HG02970 (cell line): Measurements from ENCODE around the gene DNAJB8.

Experiments
- ATAC-seq: cut with Tn5 transposase; IDR thresholded peaks from one replicate; pipeline ENCODE4 v1.9.1; 2021; ENCODE audit warnings: mild to moderate bottlenecking, moderate library complexity, moderate number of reproducible peaks; ENCODE audit not compliant: unreplicated experiment, low FRiP score

The DNAJB8 gene

DNA sequence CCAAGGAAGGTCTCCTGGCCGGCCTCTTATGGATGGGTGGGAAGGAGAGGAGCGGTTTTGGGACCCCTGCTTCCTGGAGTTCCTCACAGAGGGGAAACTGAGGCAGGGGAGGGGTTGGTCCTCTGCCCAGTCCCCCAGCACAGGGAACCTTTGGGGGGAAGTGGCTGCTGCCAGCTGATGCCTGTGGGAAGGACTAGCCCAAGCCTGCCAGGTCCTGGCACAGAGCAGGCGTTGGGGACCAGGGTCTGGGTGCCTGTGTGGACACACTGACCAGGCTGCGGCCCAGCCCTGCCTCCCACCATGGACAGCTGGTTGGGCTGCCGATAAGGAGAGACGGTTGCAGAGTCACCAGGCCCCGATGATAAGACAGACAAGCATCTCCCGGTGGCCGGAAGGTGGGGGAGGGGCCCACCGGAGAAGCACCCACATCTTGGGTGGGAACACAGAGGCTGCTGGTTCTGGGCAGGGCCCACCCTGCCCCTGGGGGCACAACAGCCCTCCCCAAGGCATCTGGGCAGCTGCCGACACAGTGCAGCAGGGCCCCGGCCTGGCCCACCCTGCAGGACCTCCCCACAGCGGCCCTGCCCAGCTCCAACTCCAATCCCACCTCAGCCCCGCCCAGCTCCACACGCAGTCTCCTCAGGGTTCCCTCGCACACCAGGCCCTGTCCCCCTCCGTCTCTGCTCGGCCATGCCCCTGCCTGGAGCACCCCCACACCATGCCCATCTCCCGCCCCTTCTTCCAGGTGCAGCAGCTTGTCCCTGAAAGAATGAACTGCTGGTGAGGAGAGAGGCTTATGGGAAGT lies 50.7 kb downstream of the DNAJB8 start:
- no peak for ATAC-seq

DNA sequence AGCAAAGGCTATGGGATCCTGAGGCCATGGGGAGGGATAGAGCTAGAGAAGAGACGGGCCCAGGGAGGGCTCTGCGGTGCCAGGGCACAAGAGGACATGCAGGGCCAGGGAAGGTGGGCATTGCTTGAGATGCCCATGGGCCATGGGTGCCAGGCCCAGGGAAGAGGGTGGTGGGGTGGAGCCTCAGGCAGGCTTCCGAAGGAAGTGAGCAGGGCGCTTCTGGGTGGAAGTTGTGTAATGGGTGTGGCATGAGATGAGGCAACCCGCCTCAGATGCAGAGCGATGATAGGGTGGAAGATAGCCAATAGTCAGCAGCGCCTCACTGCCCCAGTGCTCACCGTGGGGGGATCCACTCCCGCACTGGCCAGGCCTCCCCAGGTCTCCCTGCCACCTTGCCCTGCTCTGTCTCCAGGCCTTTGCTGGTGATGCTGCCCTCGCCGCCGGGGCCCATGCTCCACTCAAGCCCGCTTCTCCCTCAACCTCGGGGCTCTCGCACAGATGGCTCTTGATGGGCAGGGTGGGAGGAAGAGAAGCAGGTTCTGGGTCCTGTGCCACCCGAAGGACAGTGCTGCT lies 51.4 kb downstream of the DNAJB8 start:
- no peak for ATAC-seq

- no peak for ATAC-seq
Observed at GRCh38 chr3:128413413-128414205, 53.1 kb downstream of the DNAJB8 start.

DNA sequence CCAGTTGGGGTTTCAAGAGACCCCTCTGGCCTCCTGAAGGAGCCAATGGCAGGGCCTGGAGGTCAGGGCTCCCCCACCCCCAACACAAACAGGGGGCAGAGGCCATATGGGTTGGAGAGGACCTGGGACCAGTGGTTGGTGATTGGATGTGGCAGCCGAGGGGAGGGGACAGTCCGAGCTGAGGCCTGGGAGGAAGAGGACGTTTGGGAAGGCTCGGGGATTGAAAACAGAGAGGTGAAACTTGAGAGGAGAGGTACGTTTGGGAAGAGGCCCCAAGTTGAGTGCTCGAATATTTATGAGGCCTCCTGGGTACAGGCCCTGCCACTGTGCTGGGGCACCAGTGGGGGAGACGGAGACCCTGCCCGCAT lies 53.7 kb downstream of the DNAJB8 start:
- no peak for ATAC-seq
